KOPT-K1 (cell line): Measurements from ENCODE around the gene DUSP2.

Source experiments
- H3K27ac ChIP-seq: fragments of 200-600 bp; sonication (generic); 2 replicates; pipeline ENCODE4 v1.5.1; 2016; ENCODE audit warnings: antibody characterized with exemption, mild to moderate bottlenecking, low read depth, low read length; ENCODE audit not compliant: poor library complexity, severe bottlenecking
- H3K36me3 ChIP-seq: fragments of 200-600 bp; sonication (generic); 2 replicates; pipeline ENCODE4 v1.5.1; 2017; ENCODE audit warnings: antibody characterized with exemption, mild to moderate bottlenecking, low read length, moderate library complexity; ENCODE audit not compliant: insufficient read depth
- H3K9me3 ChIP-seq: fragments of 200-600 bp; sonication (generic); 2 replicates; pipeline ENCODE4 v1.5.1; 2017; ENCODE audit warnings: antibody characterized with exemption, low read length, mild to moderate bottlenecking; ENCODE audit not compliant: insufficient read depth, poor library complexity, severe bottlenecking

DUSP2 gene

DNA sequence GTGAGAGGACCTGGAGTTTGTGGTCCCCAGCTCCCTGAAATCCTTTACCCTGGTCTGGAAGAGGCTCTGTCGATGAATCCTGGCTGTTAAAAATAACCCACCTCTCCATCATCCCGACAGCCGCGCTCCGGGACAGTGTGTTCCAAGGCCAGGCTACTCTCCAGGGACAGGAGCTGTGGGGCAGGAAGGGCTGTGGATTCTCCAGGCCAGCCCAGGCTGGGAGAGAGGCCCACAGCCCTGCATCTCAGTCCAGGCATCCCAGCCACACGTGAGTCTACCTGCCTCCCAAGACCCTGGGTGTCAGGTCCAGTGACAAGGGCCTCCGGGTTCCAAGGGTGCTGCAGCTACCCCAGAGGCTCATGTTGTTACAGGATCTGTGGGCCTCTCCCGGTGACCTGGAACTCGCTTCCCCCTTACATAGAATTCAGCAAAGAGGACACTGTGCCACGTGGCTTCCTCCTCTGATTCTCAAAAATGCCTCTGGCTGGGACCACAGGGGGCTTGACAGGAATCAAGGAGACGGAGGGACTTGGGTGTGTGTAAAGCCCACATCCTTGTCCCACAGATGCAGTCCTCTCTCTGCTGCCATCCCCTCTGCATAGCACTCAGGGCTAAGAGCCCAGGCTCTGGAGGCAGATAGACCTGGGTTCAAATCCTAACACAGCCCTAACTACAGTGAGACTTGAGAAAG lies 46.2 kb downstream of the DUSP2 start:
- Histone ChIP-seq H3K36me3 (no peaks in the 10 kb centered on the region), H3K27ac (no peak overlapping the region), H3K9me3 (no peaks in the 10 kb centered on the region)

DNA sequence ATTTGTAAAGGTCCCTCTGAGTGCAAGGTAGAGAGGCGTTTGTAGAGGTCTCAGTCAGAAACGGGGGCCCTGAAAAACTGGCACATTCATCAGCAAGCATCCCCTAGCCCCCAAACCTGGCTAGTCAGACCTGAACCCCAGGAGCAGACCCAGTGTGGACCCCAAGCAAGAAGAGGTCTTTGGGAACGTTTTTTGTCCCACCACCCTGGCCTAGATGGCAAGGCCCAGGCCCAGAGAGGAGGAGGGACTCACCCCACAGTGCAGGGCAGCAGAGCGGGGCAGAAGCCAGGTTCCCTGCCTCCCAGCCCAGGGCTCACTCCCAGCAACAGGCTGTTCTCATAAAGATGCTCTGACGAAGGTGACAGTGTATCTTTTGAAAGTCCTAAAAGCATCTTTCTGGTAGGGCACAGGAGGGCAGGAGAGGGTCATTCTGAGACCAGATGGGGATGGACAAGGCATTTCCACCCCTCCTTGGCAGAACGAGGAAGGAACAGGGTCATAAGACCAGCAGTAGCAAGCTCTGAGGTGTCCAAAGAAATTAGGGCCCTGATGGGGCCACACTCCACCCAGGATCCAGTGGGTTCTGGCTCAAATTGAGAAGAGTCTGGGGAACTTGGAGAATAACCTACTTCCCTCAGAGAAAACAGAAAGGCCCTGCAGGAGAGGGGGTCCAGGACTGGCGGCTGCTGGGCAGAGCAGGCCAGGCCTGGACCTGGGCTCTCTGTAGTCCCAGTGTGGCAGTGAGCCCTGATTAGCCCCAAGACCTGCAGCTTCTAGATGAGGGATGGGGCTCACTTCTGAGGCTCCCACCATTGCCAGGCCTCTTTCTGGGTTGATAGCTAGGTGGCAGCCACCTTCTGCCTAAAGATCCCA lies 47.1 kb downstream of the DUSP2 start:
- Histone ChIP-seq H3K36me3 (no peaks in the 10 kb centered on the region), H3K9me3 (no peaks in the 10 kb centered on the region), H3K27ac (no peak overlapping the region)

GRCh38 chr2:96097441-96097840 lies 47.8 kb downstream of the DUSP2 start:
- no peaks in the 10 kb centered on the region for H3K36me3 ChIP-seq
- no peaks in the 10 kb centered on the region for H3K9me3 ChIP-seq
- H3K27ac ChIP-seq = no peak overlapping the region

GRCh38 chr2:96095116-96095636 lies 50.1 kb downstream of the DUSP2 start:
- Histone ChIP-seq H3K36me3 (no peaks in the 10 kb centered on the region), H3K9me3 (no peaks in the 10 kb centered on the region), H3K27ac (no peak overlapping the region)

DNA sequence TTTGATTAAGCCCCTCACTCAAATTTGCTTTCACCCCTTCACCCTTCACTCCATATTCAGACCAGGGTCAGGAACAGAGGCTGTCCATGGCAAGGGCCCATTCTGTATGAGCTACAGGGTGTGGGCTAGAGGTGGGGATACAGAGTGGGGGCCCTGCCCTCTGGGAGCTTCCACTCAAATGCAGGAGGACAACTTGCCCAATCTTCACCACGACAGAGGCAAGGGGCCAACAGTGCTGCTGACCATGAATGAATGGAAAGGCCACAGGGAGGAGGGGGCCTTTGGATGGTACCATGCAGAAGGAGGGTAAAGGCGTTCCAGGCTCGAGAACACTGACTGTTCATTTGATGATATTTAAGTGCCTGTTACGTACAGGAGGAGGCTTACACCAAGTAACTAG lies 51.7 kb downstream of the DUSP2 start:
- Histone ChIP-seq H3K27ac (no peak overlapping the region), H3K36me3 (no peaks in the 10 kb centered on the region), H3K9me3 (no peaks in the 10 kb centered on the region)
